NCI-H1694 treated with DMSO at 0.1 percent for 48 hours (cell line): ENCODE results near the gene LAMB4.
A peak's percentile ranks its signal among the peaks of the same experiment; 100 is the strongest.

ENCODE experiments used
- DNase-seq: peaks from one replicate; lab custom pipeline; 2025; lab: John Stamatoyannopoulos, UW

The LAMB4 gene

GRCh38 chr7:108109221-108109908, 20.8 kb downstream of the LAMB4 start:
- DNase-seq, result peak; percentile 27

DNA sequence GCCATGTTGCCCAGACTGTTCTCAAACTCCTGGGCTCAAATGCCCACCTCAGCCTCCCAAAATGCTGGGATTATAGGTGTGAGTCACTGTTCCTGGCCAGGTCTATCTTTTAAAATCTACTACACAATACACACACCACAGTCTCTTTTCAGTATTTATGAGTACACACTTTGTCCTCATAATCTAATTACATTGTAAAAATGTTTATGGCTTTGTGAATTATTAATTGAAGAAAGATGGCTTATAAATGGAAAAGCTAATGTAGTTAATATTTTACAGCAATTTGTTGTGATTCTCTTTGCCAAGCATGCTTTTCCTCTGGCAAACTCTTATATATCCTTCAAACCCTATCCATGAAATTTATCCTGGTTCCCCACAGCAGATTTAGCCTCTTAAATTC, 22.0 kb downstream of the LAMB4 start:
- no peak for DNase-seq

- no peak for DNase-seq
Observed at GRCh38 chr7:108104324-108104723, 25.8 kb downstream of the LAMB4 start.

- DNase-seq, result no peak
Observed at GRCh38 chr7:108103558-108104298, 26.4 kb downstream of the LAMB4 start.

DNA sequence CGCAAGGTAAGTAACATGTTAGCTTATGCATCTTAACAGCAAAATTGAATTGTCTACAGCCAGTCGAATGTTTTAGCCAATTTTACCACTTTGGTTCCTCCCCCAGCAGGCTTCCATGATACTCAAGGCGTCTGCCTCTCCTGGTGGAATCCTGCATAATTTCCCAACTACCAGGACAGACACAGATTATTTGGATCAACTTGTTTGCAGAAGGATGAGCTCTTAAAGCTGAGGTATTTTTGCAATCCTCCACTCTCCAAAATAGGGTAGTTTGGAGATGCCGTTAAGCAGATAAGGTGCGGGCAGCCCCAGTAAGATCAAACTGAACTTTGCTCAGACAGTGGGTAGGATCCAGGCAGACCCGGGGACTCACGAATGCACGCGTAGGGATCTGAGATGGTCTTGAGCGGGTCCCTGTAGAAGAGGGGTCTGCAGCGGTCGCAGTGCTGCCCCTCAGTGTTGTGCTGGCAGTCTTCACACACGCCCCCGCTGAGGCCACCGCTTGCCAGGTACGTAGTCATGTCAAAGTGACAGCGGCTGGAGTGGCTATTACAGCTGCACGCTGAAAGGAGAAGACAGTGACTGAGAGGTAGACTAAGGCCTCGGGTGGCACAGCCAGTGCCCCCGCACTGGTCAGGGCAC, 27.4 kb downstream of the LAMB4 start:
- DNase-seq, result no peak

DNA sequence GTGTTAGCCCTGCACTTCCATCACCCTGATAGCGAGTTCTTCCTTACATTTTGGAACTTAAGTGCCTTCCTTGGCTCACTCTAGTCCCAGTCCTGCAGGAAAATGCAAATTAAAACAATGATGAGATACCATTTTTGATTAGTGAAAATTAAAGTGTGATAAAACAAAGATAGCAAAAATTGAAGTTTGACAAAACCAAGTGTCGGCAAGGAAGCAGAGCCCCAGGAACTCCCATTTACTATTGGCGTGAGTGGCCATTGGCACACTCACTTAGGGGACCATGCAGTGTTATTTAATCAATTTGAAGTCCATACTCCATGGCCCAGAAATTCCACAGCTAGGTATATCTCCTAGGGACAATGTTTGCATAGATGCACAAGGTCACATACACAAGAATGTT, 28.4 kb downstream of the LAMB4 start:
- DNase-seq, result no peak

GRCh38 chr7:108099713-108100112, 30.4 kb downstream of the LAMB4 start:
- DNase-seq, result no peak

GRCh38 chr7:108097703-108098102, 32.5 kb downstream of the LAMB4 start:
- DNase-seq, result no peak

DNA sequence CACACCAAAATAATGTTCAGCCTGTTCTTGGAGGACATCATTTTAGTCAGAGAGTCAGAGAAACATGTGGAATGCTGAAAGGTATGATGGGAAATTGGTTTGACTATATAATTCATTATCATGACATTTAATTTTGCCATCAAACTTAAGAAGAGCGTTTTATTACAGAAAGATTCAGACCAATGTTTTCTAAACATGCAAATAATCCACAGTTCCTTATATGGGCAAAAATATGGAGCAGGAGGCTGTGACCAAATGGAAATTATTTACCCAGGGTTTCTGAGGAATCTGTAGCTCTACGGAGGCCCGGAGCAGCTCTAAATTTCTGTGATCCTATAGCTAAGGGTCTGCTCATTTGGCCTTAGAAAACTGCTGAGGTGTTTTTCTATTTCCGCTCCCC, 33.2 kb downstream of the LAMB4 start:
- no peak for DNase-seq

DNA sequence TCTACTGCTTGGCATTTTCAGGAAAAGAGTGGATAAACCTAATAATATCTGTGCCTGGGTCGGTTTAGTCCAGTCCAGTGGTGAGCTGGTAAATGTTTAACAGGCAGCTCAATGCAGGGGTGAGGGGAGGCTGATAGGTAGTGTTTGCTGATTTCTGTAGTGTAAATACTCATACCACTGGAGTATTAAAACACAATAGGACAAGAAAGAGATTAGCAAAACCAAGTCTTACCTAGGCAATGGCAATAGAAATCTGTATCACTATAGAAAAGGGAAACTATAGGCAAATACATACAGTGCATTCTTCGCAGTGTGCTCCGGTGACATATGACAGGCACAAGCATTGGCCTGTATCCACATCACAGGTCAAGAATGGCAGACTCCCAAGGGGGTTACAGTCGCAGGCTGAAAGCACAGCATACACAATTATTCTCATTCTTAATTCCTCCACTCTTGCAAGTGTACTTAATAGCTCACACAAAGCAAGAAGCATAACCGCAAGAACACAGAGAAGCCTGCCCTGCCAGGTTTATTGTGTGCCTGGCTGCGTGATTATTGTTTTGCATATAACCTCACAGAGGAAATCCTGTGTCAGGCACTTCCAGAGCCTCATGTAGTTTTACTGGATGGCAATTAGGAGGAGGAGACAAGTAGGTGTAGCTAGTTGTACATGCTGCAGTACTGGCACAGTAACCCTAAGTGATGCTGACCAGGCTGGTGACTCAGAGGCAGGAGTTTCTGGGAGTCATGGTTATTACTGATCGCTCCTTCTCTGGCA, 35.0 kb downstream of the LAMB4 start:
- peak; percentile 40 for DNase-seq

DNA sequence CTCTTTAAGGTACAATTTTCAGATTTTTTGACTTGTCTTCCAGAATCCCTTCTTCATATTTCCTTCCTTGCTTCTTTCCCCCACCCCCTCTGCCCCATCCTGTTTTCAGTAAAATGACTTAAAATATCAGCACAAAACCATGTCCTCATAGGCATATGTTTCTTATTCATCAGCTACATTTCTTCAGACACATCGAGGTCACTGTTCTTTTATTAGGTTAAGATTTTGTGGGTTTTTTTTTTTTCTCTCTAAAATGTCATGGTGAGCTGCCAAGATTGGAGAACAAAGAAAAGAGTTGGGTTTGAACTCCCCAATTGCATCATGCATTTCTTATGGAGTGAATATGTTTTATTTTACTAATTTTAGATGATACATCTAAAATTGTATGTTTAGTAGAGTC, 35.8 kb downstream of the LAMB4 start:
- no peak for DNase-seq

DNA sequence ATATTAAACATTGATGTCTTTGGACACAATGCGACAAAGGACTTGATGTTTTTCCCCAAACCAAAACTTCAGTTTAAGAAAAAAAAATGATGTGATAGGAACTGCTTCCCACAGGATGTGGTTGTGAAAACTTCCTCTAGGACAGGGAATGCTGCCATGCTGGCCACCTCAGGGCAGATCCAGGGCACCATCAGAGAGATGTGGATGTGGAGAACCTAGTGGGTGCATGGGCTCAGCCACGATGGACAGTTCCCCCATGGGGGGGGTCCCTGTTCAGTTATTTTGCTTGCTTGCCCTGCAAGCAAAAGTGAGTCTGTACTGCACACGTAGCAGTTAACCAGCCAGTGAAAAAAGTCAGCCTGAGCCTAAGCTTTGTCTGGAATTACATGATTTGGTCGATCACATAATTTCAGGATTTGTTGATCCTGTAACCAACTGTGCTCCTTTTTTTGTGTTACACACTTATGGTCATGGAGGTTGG, 36.3 kb downstream of the LAMB4 start:
- DNase-seq, result no peak

GRCh38 chr7:108093341-108093740, 36.8 kb downstream of the LAMB4 start:
- no peak for DNase-seq

DNA sequence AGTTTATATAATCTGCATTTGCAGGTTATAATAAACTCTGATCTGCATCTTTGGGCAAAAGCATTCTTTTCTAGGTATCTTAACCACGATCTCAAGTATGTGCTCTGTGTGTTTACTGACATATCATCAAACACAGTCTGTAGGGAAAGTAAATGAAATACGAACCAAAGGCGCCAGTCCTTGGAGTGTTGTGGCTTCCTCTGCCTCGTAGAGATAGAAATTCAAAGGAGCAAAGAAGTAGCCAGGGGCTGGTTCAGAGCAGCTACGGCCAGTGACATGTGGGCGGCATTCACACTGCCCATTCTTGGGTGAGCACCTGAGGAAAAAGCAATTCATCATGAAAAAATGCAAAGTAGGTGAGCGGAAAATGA, 38.7 kb downstream of the LAMB4 start:
- no peak for DNase-seq

DNA sequence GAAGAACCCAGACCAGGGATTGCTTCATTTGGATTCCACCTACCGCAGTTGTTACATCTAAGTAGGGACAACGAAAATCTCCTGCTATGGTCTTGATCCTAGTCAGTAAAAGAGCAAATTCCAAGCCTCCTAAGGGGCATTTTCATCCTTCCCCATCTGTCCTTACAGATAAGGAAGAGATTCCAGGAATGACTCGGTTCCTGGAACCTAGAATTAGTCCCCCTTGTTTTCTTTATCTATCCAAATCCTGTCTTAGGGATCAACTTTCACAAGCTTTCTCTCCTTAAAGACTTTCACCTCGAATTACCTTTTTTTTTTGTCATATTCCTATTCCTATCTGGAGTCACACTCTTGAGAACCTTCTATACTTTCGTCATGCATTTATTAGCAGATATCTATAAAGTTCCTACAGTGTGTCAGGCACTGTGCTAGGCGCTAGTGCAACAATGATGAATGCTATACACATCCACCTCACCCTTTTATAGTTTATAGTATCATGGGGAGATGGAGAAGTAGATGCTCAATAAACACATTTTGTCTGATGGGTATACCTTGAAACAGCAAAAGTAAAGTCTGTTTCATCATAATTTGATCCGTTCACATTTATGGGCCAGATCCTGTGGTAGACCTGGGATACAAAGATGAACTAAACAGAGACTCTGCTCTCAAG, 39.2 kb downstream of the LAMB4 start:
- no peak for DNase-seq

- no peak for DNase-seq
Observed at GRCh38 chr7:108089381-108089780, 40.8 kb downstream of the LAMB4 start.

DNA sequence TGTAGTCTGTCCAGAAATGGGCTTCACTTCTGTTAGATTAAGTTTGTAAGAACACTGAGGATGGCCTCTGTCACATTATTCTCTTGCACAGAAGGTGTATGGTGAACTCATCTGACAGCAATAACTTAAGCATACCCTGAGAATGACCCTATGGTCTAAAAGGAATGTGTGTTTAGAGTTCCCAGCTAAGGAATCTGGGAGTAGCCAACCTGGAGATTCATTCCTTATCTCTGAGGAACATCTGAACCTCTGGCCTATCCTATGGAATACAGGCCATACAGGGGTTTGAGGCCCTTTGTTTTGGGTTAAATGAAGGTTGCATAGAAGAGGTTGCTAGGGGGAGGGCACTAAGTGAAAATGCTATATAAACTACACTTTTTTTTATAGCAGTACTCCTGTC, 41.4 kb downstream of the LAMB4 start:
- DNase-seq, result no peak

GRCh38 chr7:108087778-108088177, 42.4 kb downstream of the LAMB4 start:
- no peak for DNase-seq

GRCh38 chr7:108086962-108087361, 43.2 kb downstream of the LAMB4 start:
- no peak for DNase-seq

GRCh38 chr7:108086546-108086945, 43.6 kb downstream of the LAMB4 start:
- DNase-seq, result no peak

DNA sequence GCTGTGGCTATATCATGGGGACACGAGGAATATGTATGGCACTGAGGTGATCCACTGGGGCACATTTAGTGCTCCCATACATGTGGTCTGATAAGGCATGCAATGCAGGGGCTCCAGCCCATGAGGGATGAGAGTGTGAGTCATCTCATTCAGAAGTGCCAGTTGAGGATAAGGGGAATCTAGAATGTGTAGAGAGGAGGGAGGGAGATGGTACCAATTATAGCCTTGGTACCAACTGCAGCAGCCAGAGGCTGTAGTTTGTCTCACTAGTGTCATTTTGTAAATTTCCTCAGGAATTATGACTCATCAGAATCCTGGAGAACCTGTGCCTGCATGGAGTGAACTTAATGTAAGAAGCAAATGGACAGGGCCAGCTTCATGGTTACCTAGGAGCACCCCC, 46.2 kb downstream of the LAMB4 start:
- no peak for DNase-seq
